ENCODE measurements around the gene OR8K5.

DNA sequence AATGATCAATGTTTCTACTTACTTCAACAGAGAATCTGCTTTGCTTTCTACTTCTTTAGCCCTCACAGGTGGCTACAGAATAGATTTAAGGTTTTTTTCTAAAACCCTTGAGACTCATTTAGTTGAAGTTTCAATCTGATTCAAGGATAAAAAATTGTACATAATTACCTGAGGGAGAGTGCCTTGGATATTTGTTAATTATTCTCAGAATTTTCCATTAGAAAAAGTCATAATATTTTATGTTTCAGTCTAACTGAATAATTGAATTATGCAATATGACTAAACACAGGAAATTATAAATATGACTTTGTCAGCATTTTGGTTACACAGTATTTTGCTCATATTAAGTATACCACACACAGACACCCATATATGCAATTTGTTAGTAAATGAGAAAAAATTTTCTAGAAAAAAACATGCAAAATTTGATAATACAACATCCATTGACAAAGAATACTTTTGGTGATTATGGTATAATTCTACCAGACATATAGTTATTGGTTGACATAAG lies 19.9 kb downstream of the OR8K5 start, which contains the start of gene OR8J3:
- TF ChIP-seq, protein P1, sequence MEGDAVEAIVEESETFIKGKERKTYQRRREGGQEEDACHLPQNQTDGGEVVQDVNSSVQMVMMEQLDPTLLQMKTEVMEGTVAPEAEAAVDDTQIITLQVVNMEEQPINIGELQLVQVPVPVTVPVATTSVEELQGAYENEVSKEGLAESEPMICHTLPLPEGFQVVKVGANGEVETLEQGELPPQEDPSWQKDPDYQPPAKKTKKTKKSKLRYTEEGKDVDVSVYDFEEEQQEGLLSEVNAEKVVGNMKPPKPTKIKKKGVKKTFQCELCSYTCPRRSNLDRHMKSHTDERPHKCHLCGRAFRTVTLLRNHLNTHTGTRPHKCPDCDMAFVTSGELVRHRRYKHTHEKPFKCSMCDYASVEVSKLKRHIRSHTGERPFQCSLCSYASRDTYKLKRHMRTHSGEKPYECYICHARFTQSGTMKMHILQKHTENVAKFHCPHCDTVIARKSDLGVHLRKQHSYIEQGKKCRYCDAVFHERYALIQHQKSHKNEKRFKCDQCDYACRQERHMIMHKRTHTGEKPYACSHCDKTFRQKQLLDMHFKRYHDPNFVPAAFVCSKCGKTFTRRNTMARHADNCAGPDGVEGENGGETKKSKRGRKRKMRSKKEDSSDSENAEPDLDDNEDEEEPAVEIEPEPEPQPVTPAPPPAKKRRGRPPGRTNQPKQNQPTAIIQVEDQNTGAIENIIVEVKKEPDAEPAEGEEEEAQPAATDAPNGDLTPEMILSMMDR (conservative IDR thresholded peaks at IDR 0.05; ENCODE audit: low read depth, low read length) = no peak
- TF ChIP-seq EZH2 (IDR thresholded peaks at IDR 0.05; ENCODE audit: low read length, unreplicated experiment) = no peak

Data from PC-3 (cell line).